Gastrocnemius medialis (tissue), 4 donors: ENCODE measurements around the gene RBM45. TPM values are rescaled to one million over a fixed set of nuclear protein-coding genes. Genes with fewer than 3 reads are reported as not detected.
"Not testable (repeated sequence)": the region's sequence is repeated elsewhere in the genome, so short reads cannot be mapped to it uniquely, and the experiment has no call there.

Experiments used
- ATAC-seq, 2 donors: fragments of 150-250 bp; one replicate each; pipeline ENCODE4 v1.9.1; 2016
- DNase-seq, 2 donors: peaks; one replicate each; pipeline ENCODE4 v3.0.0-alpha.2; 2019
- H3K27ac ChIP-seq, 4 donors: fragments of 200-600 bp; sonication (generic); 1 replicate in 1 of 4; 2 replicates in 3 of 4; pipeline ENCODE4 v1.5.1; 2016 to 2018; ENCODE audit warnings: mild to moderate bottlenecking in 2 of 4, moderate library complexity in 1 of 4
- H3K27me3 ChIP-seq, 3 donors: fragments of 200-600 bp; sonication (generic) in 2 of 3; 1 replicate in 1 of 3; 2 replicates in 2 of 3; pipeline versions ENCODE4 v1.5.1 to v1.6.0; 2016 to 2019; ENCODE audit warnings: mild to moderate bottlenecking in 1 of 3, moderate library complexity in 1 of 3
- H3K36me3 ChIP-seq, 2 donors: fragments of 200-600 bp; sonication (generic) in 1 of 2; one replicate each; pipeline ENCODE4 v1.5.1; 2017 to 2018
- H3K4me1 ChIP-seq, 2 donors: fragments of 200-600 bp; sonication (generic) in 1 of 2; one replicate each; pipeline ENCODE4 v1.5.1; 2016 to 2017; ENCODE audit warnings: mild to moderate bottlenecking in 2 of 2
- H3K4me3 ChIP-seq, 4 donors: fragments of 200-600 bp; sonication (generic) in 3 of 4; 1 replicate in 1 of 4; 2 replicates in 3 of 4; pipeline ENCODE4 v1.5.1; 2016 to 2019; ENCODE audit warnings: mild to moderate bottlenecking in 2 of 4
- H3K9me3 ChIP-seq, 3 donors: fragments of 200-600 bp; sonication (generic) in 2 of 3; 1 replicate in 1 of 3; 2 replicates in 2 of 3; pipeline ENCODE4 v1.5.1; 2016 to 2019
- CTCF ChIP-seq, 5 experiments: fragments of 450-650 bp in 3 of 5; fragments of 200-600 bp in 2 of 5; sonication (generic) in 2 of 5; IDR thresholded peaks in 4 of 5; conservative IDR thresholded peaks in 1 of 5; 1 replicate in 4 of 5; 2 replicates in 1 of 5; pipeline ENCODE4 v1.5.1; 2016 to 2019; ENCODE audit warnings: antibody characterized with exemption in 5 of 5, mild to moderate bottlenecking in 3 of 5, moderate library complexity in 3 of 5
- POLR2A ChIP-seq, 2 donors: fragments of 450-650 bp; IDR thresholded peaks; one replicate each; pipeline ENCODE4 v1.6.1; 2017; ENCODE audit warnings: antibody characterized with exemption in 2 of 2, mild to moderate bottlenecking in 2 of 2, moderate library complexity in 2 of 2
- in situ Hi-C, 4 donors: fragments of 200-750 bp; cut with MboI; loops; one replicate each; pipeline versions ENCODE4 v1.15.0 to v1.8.0; 2017; ENCODE audit warnings: low sequenced_read_pairs in 4 of 4
- intact Hi-C: fragments of 100-400 bp; cut with DNase I; formaldehyde crosslinking; loops from one replicate; pipeline ENCODE4 v1.15.1; 2023; ENCODE audit warnings: low total_unique reads
- total RNA-seq, 4 donors: library from RNA; depleted of rRNA; stranded (reverse); fragments of >200 nt; gene quantifications; one replicate each; pipeline versions ENCODE4 v1.1.0 to v1.2.3, GENCODE V29; 2016

The RBM45 gene
- total RNA-seq, 4 donors from 2014 or later = 2.0 to 8.1 (median 5.5) TPM

- Histone ChIP-seq H3K27me3 (no peaks in the 10 kb centered on the region), H3K27ac (no peak overlapping the region), H3K9me3 (no peaks in the 10 kb centered on the region), H3K4me3 (no peak overlapping the region), H3K36me3 (no peaks in the 10 kb centered on the region), H3K4me1 (peaks cover 12% of the 10 kb centered on the region in 2 donors)
- ATAC-seq = no peak
- intact Hi-C loops (no loop called here), in situ Hi-C loops (no loop called here)
- TF ChIP-seq CTCF (IDR thresholded peaks at IDR 0.05 in 4 of 5, conservative IDR thresholded peaks at IDR 0.05 in 1 of 5) = no peak
- TF ChIP-seq POLR2A (IDR thresholded peaks at IDR 0.05) = no peak
- DNase-seq = no peak
Observed at GRCh38 chr2:178074123-178075005, 37.9 kb upstream of the RBM45 start.

- in situ Hi-C loops (no loop called here), intact Hi-C loops (no loop called here)
- TF ChIP-seq CTCF (IDR thresholded peaks at IDR 0.05 in 4 of 5, conservative IDR thresholded peaks at IDR 0.05 in 1 of 5) (no peak), POLR2A (IDR thresholded peaks at IDR 0.05) (no peak)
- peaks cover 12% of the 10 kb centered on the region in 2 donors for H3K4me1 ChIP-seq
- ATAC-seq = no peak
- H3K4me3 ChIP-seq = no peak overlapping the region
- no peak overlapping the region for H3K27ac ChIP-seq
- H3K9me3 ChIP-seq = no peaks in the 10 kb centered on the region
- H3K36me3 ChIP-seq = no peaks in the 10 kb centered on the region
- H3K27me3 ChIP-seq = no peaks in the 10 kb centered on the region
- no peak for DNase-seq
Observed at GRCh38 chr2:178075006-178075326, 37.3 kb upstream of the RBM45 start.

- H3K4me1 ChIP-seq = peaks cover 12% of the 10 kb centered on the region in 2 donors
- no peaks in the 10 kb centered on the region for H3K9me3 ChIP-seq
- H3K27me3 ChIP-seq = no peaks in the 10 kb centered on the region
- no peaks in the 10 kb centered on the region for H3K36me3 ChIP-seq
- DNase-seq (no peak), ATAC-seq (no peak)
- H3K27ac ChIP-seq = no peak overlapping the region
- H3K4me3 ChIP-seq = no peak overlapping the region
- intact Hi-C loops (no loop called here), in situ Hi-C loops (no loop called here)
- TF ChIP-seq POLR2A (IDR thresholded peaks at IDR 0.05) (no peak), CTCF (IDR thresholded peaks at IDR 0.05 in 4 of 5, conservative IDR thresholded peaks at IDR 0.05 in 1 of 5) (no peak)
Observed at GRCh38 chr2:178076130-178076529, 36.1 kb upstream of the RBM45 start.

- H3K36me3 ChIP-seq, H3K27ac ChIP-seq, H3K4me1 ChIP-seq, ATAC-seq, H3K9me3 ChIP-seq, intact Hi-C loops, H3K27me3 ChIP-seq, in situ Hi-C loops, DNase-seq, H3K4me3 ChIP-seq: not testable (repeated sequence)
Observed at GRCh38 chr2:178079279-178079678, 33.0 kb upstream of the RBM45 start.

- Histone ChIP-seq H3K36me3 (no peaks in the 10 kb centered on the region), H3K27me3 (no peaks in the 10 kb centered on the region), H3K4me1 (no peaks in the 10 kb centered on the region), H3K27ac (no peak overlapping the region), H3K9me3 (no peaks in the 10 kb centered on the region), H3K4me3 (no peak overlapping the region)
- no peak for DNase-seq
- intact Hi-C loops (no loop called here), in situ Hi-C loops (no loop called here)
- no peak for TF ChIP-seq CTCF (IDR thresholded peaks at IDR 0.05 in 4 of 5, conservative IDR thresholded peaks at IDR 0.05 in 1 of 5)
- no peak for TF ChIP-seq POLR2A (IDR thresholded peaks at IDR 0.05)
- ATAC-seq = no peak
Observed at GRCh38 chr2:178082408-178083045, 29.7 kb upstream of the RBM45 start.
